ENCODE measurements around the gene PHF21A. TPM values are rescaled to one million over a fixed set of nuclear protein-coding genes. Genes with fewer than 3 reads are reported as not detected.

PHF21A gene
- total and polyA plus RNA-seq, 2 of the 8 experiments (the other 6 are each of a cell fraction or from before 2014, with no cell fraction given) = 17.6 to 40.3 TPM

DNA sequence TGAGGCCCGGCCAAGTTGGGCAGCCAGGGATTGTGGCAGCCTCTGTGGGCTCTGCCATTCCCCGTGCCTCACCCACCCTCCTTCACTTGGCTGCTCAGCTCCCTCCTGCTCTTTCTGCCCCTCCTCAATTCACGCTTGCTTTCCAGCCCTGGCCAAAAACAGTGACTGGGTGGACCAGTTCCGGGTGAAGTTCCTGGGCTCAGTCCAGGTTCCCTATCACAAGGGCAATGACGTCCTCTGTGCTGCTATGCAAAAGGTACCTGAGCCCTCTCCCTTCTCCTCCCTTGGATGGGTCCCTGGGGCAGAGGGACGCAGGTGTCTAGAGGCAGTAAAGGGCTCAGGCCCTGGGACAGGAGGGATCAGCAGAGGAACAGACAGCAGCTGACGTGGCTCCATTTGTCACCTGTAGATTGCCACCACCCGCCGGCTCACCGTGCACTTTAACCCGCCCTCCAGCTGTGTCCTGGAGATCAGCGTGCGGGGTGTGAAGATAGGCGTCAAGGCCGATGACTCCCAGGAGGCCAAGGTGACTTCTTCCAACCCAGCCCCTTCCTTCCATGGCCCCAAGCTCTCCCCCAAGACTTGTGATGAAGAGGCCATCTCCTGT lies 216.8 kb downstream of the PHF21A start (continued):
- TF ChIP-seq, protein P1, sequence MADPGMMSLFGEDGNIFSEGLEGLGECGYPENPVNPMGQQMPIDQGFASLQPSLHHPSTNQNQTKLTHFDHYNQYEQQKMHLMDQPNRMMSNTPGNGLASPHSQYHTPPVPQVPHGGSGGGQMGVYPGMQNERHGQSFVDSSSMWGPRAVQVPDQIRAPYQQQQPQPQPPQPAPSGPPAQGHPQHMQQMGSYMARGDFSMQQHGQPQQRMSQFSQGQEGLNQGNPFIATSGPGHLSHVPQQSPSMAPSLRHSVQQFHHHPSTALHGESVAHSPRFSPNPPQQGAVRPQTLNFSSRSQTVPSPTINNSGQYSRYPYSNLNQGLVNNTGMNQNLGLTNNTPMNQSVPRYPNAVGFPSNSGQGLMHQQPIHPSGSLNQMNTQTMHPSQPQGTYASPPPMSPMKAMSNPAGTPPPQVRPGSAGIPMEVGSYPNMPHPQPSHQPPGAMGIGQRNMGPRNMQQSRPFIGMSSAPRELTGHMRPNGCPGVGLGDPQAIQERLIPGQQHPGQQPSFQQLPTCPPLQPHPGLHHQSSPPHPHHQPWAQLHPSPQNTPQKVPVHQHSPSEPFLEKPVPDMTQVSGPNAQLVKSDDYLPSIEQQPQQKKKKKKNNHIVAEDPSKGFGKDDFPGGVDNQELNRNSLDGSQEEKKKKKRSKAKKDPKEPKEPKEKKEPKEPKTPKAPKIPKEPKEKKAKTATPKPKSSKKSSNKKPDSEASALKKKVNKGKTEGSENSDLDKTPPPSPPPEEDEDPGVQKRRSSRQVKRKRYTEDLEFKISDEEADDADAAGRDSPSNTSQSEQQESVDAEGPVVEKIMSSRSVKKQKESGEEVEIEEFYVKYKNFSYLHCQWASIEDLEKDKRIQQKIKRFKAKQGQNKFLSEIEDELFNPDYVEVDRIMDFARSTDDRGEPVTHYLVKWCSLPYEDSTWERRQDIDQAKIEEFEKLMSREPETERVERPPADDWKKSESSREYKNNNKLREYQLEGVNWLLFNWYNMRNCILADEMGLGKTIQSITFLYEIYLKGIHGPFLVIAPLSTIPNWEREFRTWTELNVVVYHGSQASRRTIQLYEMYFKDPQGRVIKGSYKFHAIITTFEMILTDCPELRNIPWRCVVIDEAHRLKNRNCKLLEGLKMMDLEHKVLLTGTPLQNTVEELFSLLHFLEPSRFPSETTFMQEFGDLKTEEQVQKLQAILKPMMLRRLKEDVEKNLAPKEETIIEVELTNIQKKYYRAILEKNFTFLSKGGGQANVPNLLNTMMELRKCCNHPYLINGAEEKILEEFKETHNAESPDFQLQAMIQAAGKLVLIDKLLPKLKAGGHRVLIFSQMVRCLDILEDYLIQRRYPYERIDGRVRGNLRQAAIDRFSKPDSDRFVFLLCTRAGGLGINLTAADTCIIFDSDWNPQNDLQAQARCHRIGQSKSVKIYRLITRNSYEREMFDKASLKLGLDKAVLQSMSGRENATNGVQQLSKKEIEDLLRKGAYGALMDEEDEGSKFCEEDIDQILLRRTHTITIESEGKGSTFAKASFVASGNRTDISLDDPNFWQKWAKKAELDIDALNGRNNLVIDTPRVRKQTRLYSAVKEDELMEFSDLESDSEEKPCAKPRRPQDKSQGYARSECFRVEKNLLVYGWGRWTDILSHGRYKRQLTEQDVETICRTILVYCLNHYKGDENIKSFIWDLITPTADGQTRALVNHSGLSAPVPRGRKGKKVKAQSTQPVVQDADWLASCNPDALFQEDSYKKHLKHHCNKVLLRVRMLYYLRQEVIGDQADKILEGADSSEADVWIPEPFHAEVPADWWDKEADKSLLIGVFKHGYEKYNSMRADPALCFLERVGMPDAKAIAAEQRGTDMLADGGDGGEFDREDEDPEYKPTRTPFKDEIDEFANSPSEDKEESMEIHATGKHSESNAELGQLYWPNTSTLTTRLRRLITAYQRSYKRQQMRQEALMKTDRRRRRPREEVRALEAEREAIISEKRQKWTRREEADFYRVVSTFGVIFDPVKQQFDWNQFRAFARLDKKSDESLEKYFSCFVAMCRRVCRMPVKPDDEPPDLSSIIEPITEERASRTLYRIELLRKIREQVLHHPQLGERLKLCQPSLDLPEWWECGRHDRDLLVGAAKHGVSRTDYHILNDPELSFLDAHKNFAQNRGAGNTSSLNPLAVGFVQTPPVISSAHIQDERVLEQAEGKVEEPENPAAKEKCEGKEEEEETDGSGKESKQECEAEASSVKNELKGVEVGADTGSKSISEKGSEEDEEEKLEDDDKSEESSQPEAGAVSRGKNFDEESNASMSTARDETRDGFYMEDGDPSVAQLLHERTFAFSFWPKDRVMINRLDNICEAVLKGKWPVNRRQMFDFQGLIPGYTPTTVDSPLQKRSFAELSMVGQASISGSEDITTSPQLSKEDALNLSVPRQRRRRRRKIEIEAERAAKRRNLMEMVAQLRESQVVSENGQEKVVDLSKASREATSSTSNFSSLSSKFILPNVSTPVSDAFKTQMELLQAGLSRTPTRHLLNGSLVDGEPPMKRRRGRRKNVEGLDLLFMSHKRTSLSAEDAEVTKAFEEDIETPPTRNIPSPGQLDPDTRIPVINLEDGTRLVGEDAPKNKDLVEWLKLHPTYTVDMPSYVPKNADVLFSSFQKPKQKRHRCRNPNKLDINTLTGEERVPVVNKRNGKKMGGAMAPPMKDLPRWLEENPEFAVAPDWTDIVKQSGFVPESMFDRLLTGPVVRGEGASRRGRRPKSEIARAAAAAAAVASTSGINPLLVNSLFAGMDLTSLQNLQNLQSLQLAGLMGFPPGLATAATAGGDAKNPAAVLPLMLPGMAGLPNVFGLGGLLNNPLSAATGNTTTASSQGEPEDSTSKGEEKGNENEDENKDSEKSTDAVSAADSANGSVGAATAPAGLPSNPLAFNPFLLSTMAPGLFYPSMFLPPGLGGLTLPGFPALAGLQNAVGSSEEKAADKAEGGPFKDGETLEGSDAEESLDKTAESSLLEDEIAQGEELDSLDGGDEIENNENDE (IDR thresholded peaks at IDR 0.05; ENCODE audit: insufficient replicate concordance, low read length) = no peak
- TF ChIP-seq RFX5 (IDR thresholded peaks at IDR 0.05; ENCODE audit: borderline replicate concordance, low read depth, low read length) = no peak
- TF ChIP-seq RBBP5 (IDR thresholded peaks at IDR 0.05; ENCODE audit: borderline replicate concordance, low read depth, low read length) = no peak
- no peak for TF ChIP-seq BCL11A (IDR thresholded peaks at IDR 0.05; ENCODE audit: low read depth in 2 of 2, low read length in 2 of 2)
- TF ChIP-seq EZH2 (IDR thresholded peaks at IDR 0.05; ENCODE audit: low read depth, low read length, severe bottlenecking) = no peak
- TF ChIP-seq CEBPB (IDR thresholded peaks at IDR 0.05; ENCODE audit: low read depth, low read length) = no peak
